Neural cell (in vitro differentiated cells): Measurements from ENCODE around the gene PRSS16. TPM values are rescaled to one million over a fixed set of nuclear protein-coding genes. Genes with fewer than 3 reads are reported as not detected.
"Not testable (repeated sequence)": the region's sequence is repeated elsewhere in the genome, so short reads cannot be mapped to it uniquely, and the experiment has no call there.

ENCODE experiments used
- H2AFZ ChIP-seq: fragments of 200-600, 300-800 bp; sonication (generic), shearing (Covaris generic); 2 replicates; pipeline ENCODE4 v1.6.0; 2014; ENCODE audit warnings: low read depth, mild to moderate bottlenecking, antibody characterized with exemption, low read length, moderate library complexity
- H3F3A ChIP-seq: fragments of 200-600 bp; shearing (Covaris generic); 2 replicates; pipeline ENCODE4 v1.6.1; 2016; ENCODE audit warnings: mild to moderate bottlenecking, moderate library complexity, mixed read lengths, antibody characterized with exemption, low read length; ENCODE audit not compliant: insufficient read depth, poor library complexity, severe bottlenecking
- H3K27ac ChIP-seq: fragments of 200-600, 300-800 bp; sonication (generic), shearing (Covaris generic); 2 replicates; pipeline ENCODE4 v1.5.1; 2014; ENCODE audit warnings: mild to moderate bottlenecking, low read length, moderate library complexity
- H3K27me3 ChIP-seq: fragments of 300-800, 200-600 bp; sonication (generic), shearing (Covaris generic); 2 replicates; pipeline ENCODE4 v1.6.0; 2014; ENCODE audit warnings: mild to moderate bottlenecking, low read depth, low read length, moderate library complexity; ENCODE audit not compliant: insufficient read depth
- H3K36me3 ChIP-seq: fragments of 300-800, 200-600 bp; sonication (generic), shearing (Covaris generic); 2 replicates; pipeline ENCODE4 v1.5.1; 2014; ENCODE audit warnings: mild to moderate bottlenecking, antibody characterized with exemption, low read length, moderate library complexity; ENCODE audit not compliant: insufficient read depth
- H3K4me2 ChIP-seq: fragments of 300-800, 200-600 bp; sonication (generic), shearing (Covaris generic); 2 replicates; pipeline ENCODE4 v1.6.0; 2014; ENCODE audit warnings: mild to moderate bottlenecking, low read length
- H3K4me3 ChIP-seq: fragments of 300-800, 200-600 bp; sonication (generic), shearing (Covaris generic); 2 replicates; pipeline ENCODE4 v1.5.1; 2014; ENCODE audit warnings: mild to moderate bottlenecking, low read length, moderate library complexity
- H3K79me2 ChIP-seq: fragments of 200-600 bp; shearing (Covaris generic); replicated peaks from 2 replicates; pipeline ENCODE4 v1.6.0; 2014; ENCODE audit warnings: mild to moderate bottlenecking, low read length, moderate library complexity; ENCODE audit not compliant: insufficient read depth
- H3K9ac ChIP-seq: fragments of 300-800, 200-600 bp; sonication (generic), shearing (Covaris generic); 2 replicates; pipeline ENCODE4 v1.6.1; 2016; ENCODE audit warnings: mild to moderate bottlenecking, low read length, mixed read lengths
- H3K9me2 ChIP-seq: fragments of 200-600 bp; shearing (Covaris generic); 2 replicates; pipeline ENCODE4 v1.6.1; 2016; ENCODE audit warnings: mild to moderate bottlenecking, low read length, mixed read lengths; ENCODE audit not compliant: insufficient read depth
- H3K9me3 ChIP-seq: fragments of 200-600, 300-800 bp; sonication (generic), shearing (Covaris generic); 2 replicates; pipeline ENCODE4 v1.6.1; 2016; ENCODE audit warnings: mild to moderate bottlenecking, mixed run types, low read length, moderate library complexity, mixed read lengths
- H4K20me1 ChIP-seq: fragments of 200-600 bp; shearing (Covaris generic); 2 replicates; pipeline ENCODE4 v1.6.1; 2016; ENCODE audit warnings: mild to moderate bottlenecking, mixed run types; ENCODE audit not compliant: insufficient read depth
- CTCF ChIP-seq: fragments of 450-650 bp; IDR thresholded peaks from 2 replicates; pipeline ENCODE4 v1.5.1; 2014; ENCODE audit warnings: antibody characterized with exemption, mild to moderate bottlenecking, moderate library complexity; ENCODE audit not compliant: poor library complexity, severe bottlenecking
- EP300 ChIP-seq: fragments of 450-650 bp; conservative IDR thresholded peaks from 2 replicates; pipeline ENCODE4 v1.6.1; 2014; ENCODE audit warnings: antibody characterized with exemption, mild to moderate bottlenecking, moderate library complexity; ENCODE audit not compliant: poor library complexity, severe bottlenecking
- EZH2 ChIP-seq: fragments of 200-600, 300-800 bp; shearing (Covaris generic), sonication (generic); IDR thresholded peaks from 2 replicates; pipeline ENCODE4 v1.6.1; 2014; ENCODE audit warnings: antibody characterized with exemption, low read length, borderline replicate concordance, mild to moderate bottlenecking; ENCODE audit not compliant: insufficient read depth, poor library complexity, severe bottlenecking
- MXI1 ChIP-seq: fragments of 450-650 bp; conservative IDR thresholded peaks from 2 replicates; pipeline ENCODE4 v1.6.1; 2014; ENCODE audit warnings: antibody characterized with exemption, mild to moderate bottlenecking; ENCODE audit not compliant: poor library complexity, severe bottlenecking
- POLR2AphosphoS5 ChIP-seq: IDR thresholded peaks from 2 replicates; pipeline ENCODE4 v1.6.1; 2012
- RAD21 ChIP-seq: fragments of 450-650 bp; conservative IDR thresholded peaks from 2 replicates; pipeline ENCODE4 v1.6.1; 2014; ENCODE audit warnings: antibody characterized with exemption, mild to moderate bottlenecking, moderate library complexity
- REST ChIP-seq: IDR thresholded peaks from 2 replicates; pipeline ENCODE4 v1.6.1; 2012; ENCODE audit warnings: borderline replicate concordance
- SMC3 ChIP-seq: fragments of 450-650 bp; conservative IDR thresholded peaks from 2 replicates; pipeline ENCODE4 v1.6.1; 2014; ENCODE audit warnings: antibody characterized with exemption, mild to moderate bottlenecking, moderate library complexity; ENCODE audit not compliant: poor library complexity
- TAF1 ChIP-seq: IDR thresholded peaks from 2 replicates; pipeline ENCODE4 v1.6.1; 2012; ENCODE audit warnings: low read depth
- polyA plus RNA-seq: library from polyadenylated mRNA; depleted of rRNA; stranded (reverse); fragments of >200 nt; gene quantifications from 2 replicates; pipeline ENCODE4 v1.2.3, GENCODE V29; 2014

Gene PRSS16
- polyA plus RNA-seq, 1 donor from 2014 or later = not detected

GRCh38 chr6:27216874-27217273 is 30.6 kb upstream of the PRSS16 start:
- H3K4me2 ChIP-seq = no peak overlapping the region
- H2AFZ ChIP-seq = no peak overlapping the region
- H3K9me3 ChIP-seq = no peaks in the 10 kb centered on the region
- no peaks in the 10 kb centered on the region for H3K79me2 ChIP-seq
- no peaks in the 10 kb centered on the region for H3F3A ChIP-seq
- TF ChIP-seq MXI1 (no peak), POLR2AphosphoS5 (no peak), REST (no peak), RAD21 (no peak), EZH2 (no peak), CTCF (no peak), EP300 (no peak), SMC3 (no peak)
- no peaks in the 10 kb centered on the region for H3K36me3 ChIP-seq
- no peak overlapping the region for H3K27ac ChIP-seq
- H3K9me2 ChIP-seq = no peaks in the 10 kb centered on the region
- H3K4me3 ChIP-seq = no peak overlapping the region
- H3K27me3 ChIP-seq = peaks cover 19% of the 10 kb centered on the region
- no peak overlapping the region for H3K9ac ChIP-seq
- H4K20me1 ChIP-seq = no peaks in the 10 kb centered on the region

- not testable (repeated sequence) for H3K9me3 ChIP-seq, H2AFZ ChIP-seq, H3K9ac ChIP-seq, H3K27ac ChIP-seq, H3K27me3 ChIP-seq, H3K4me2 ChIP-seq, H3K9me2 ChIP-seq, H3K4me3 ChIP-seq, H3K79me2 ChIP-seq, H3K36me3 ChIP-seq, H4K20me1 ChIP-seq, H3F3A ChIP-seq
Measured at GRCh38 chr6:27222971-27223370, 24.5 kb upstream of the PRSS16 start.

- TF ChIP-seq TAF1 (no peak), MXI1 (no peak), SMC3 (no peak), CTCF (no peak), REST (no peak), EZH2 (no peak), RAD21 (no peak), POLR2AphosphoS5 (no peak), EP300 (no peak)
- Histone ChIP-seq H3K27ac (no peak overlapping the region), H2AFZ (no peak overlapping the region), H3K9me3 (no peaks in the 10 kb centered on the region), H3K4me2 (no peak overlapping the region), H3K36me3 (no peaks in the 10 kb centered on the region), H3K9ac (no peak overlapping the region), H3K4me3 (no peak overlapping the region), H3K9me2 (no peaks in the 10 kb centered on the region), H3F3A (no peaks in the 10 kb centered on the region), H3K27me3 (peaks cover 13% of the 10 kb centered on the region), H4K20me1 (no peaks in the 10 kb centered on the region), H3K79me2 (no peaks in the 10 kb centered on the region)
Measured at GRCh38 chr6:27224729-27225128, 22.8 kb upstream of the PRSS16 start.
